ENCODE results near the gene OGFR. TPM values are rescaled to one million over a fixed set of nuclear protein-coding genes. Genes with fewer than 3 reads are reported as not detected.
A peak's percentile ranks its signal among the peaks of the same experiment; 100 is the strongest.

OGFR gene
- total RNA-seq, 8 experiments from 2014 or later: 18.2 to 44.0 (median 27.2) TPM

GRCh38 chr20:62764156-62764935 lies 40.3 kb upstream of the OGFR start:
- Histone ChIP-seq H3K4me3 (no peak overlapping the region), H3K4me1 (replicated peaks in 1 of 2) (peaks cover 40 to 59% of the 10 kb centered on the region in 2 donors), H3K27ac (no peak overlapping the region)
- in situ Hi-C loops (cut with MboI; ENCODE audit: low pct_unique_long_range_greater_than_20kb in 2 of 9, low sequenced_read_pairs in 9 of 9, unreplicated experiment in 9 of 9): no loop called here
- WGBS, 10 experiments: 80 to 100% methylated on average over 2 to 3 of the region's 26 CpGs; no CpG with 5 or more reads in 8 of the 10 experiments
- ATAC-seq (replicated peaks in 6 of 8): no peak

GRCh38 chr20:62765021-62765420 lies 39.6 kb upstream of the OGFR start:
- H3K4me1 ChIP-seq (replicated peaks in 1 of 2): peaks cover 39 to 60% of the 10 kb centered on the region in 2 donors
- peak in 1 of 8 experiments; percentile 34 for ATAC-seq (replicated peaks in 6 of 8)
- no peak overlapping the region for H3K27ac ChIP-seq
- no peak overlapping the region for H3K4me3 ChIP-seq
- 8 to 100% (median 89%) methylated on average over 1 to 2 of the region's 6 CpGs; no CpG with 5 or more reads in 6 of the 10 experiments for WGBS, 10 experiments
- in situ Hi-C loops (cut with MboI; ENCODE audit: low pct_unique_long_range_greater_than_20kb in 2 of 9, low sequenced_read_pairs in 9 of 9, unreplicated experiment in 9 of 9): no loop called here

GRCh38 chr20:62765432-62766070 lies 39.1 kb upstream of the OGFR start:
- Histone ChIP-seq H3K27ac (no peak overlapping the region), H3K4me3 (no peak overlapping the region), H3K4me1 (replicated peaks in 1 of 2) (peaks cover 33 to 58% of the 10 kb centered on the region in 2 donors)
- WGBS, 10 experiments: 10 to 93% (median 68%) methylated on average over 2 to 6 of the region's 15 CpGs; no CpG with 5 or more reads in 5 of the 10 experiments
- ATAC-seq (replicated peaks in 6 of 8): no peak
- in situ Hi-C loops (cut with MboI; ENCODE audit: low pct_unique_long_range_greater_than_20kb in 2 of 9, low sequenced_read_pairs in 9 of 9, unreplicated experiment in 9 of 9): no loop called here

- ATAC-seq (replicated peaks in 6 of 8): no peak
- no peak overlapping the region for H3K27ac ChIP-seq
- WGBS, 10 experiments: 0 to 100% (median 90%) methylated on average over 1 to 3 of the region's 10 CpGs; no CpG with 5 or more reads in 7 of the 10 experiments
- no peak overlapping the region for H3K4me3 ChIP-seq
- in situ Hi-C loops (cut with MboI; ENCODE audit: low pct_unique_long_range_greater_than_20kb in 2 of 9, low sequenced_read_pairs in 9 of 9, unreplicated experiment in 9 of 9): no loop called here
- peaks cover 28 to 53% of the 10 kb centered on the region in 2 donors for H3K4me1 ChIP-seq (replicated peaks in 1 of 2)
These were observed 38.6 kb upstream of the OGFR start for GRCh38 chr20:62766071-62766450.

- ATAC-seq (replicated peaks in 6 of 8): no peak
- no peak overlapping the region for H3K4me3 ChIP-seq
- 84 to 100% (median 95%) methylated on average over 3 to 9 of the region's 16 CpGs; no CpG with 5 or more reads in 4 of the 10 experiments for WGBS, 10 experiments
- peaks cover 23 to 47% of the 10 kb centered on the region in 2 donors for H3K4me1 ChIP-seq (replicated peaks in 1 of 2)
- in situ Hi-C loops (cut with MboI; ENCODE audit: low pct_unique_long_range_greater_than_20kb in 2 of 9, low sequenced_read_pairs in 9 of 9, unreplicated experiment in 9 of 9): no loop called here
- no peak overlapping the region for H3K27ac ChIP-seq
These were observed 37.9 kb upstream of the OGFR start for GRCh38 chr20:62766716-62767115.

GRCh38 chr20:62768234-62768546 lies 36.4 kb upstream of the OGFR start:
- peak in 2 of 8 experiments; percentile 1 to 2 for ATAC-seq (replicated peaks in 6 of 8)
- in situ Hi-C loops (cut with MboI; ENCODE audit: low pct_unique_long_range_greater_than_20kb in 2 of 9, low sequenced_read_pairs in 9 of 9, unreplicated experiment in 9 of 9): no loop called here
- Histone ChIP-seq H3K4me1 (replicated peaks in 1 of 2) (peaks cover 37 to 58% of the 10 kb centered on the region in 2 donors), H3K27ac (peak overlapping the region; percentile 48 to 53), H3K4me3 (no peak overlapping the region)
- WGBS, 10 experiments: 43 to 100% (median 100%) methylated on average over 1 to 4 of the region's 8 CpGs; no CpG with 5 or more reads in 5 of the 10 experiments

- in situ Hi-C loops (cut with MboI; ENCODE audit: low pct_unique_long_range_greater_than_20kb in 2 of 9, low sequenced_read_pairs in 9 of 9, unreplicated experiment in 9 of 9): no loop called here
- H3K4me3 ChIP-seq: no peak overlapping the region
- peaks cover 42 to 63% of the 10 kb centered on the region in 2 donors for H3K4me1 ChIP-seq (replicated peaks in 1 of 2)
- ATAC-seq (replicated peaks in 6 of 8): peak in 6 of 8 experiments; percentile 46 to 78 (median 60)
- 8 to 47% (median 44%) methylated on average over 3 to 15 of the region's 21 CpGs; no CpG with 5 or more reads in 4 of the 10 experiments for WGBS, 10 experiments
- H3K27ac ChIP-seq: peak overlapping the region; percentile 48 to 53
These were observed 35.9 kb upstream of the OGFR start for GRCh38 chr20:62768551-62769287.

GRCh38 chr20:62769346-62770071 lies 35.1 kb upstream of the OGFR start:
- ATAC-seq (replicated peaks in 6 of 8): no peak
- no peak overlapping the region for H3K27ac ChIP-seq
- in situ Hi-C loops (cut with MboI; ENCODE audit: low pct_unique_long_range_greater_than_20kb in 2 of 9, low sequenced_read_pairs in 9 of 9, unreplicated experiment in 9 of 9): no loop called here
- H3K4me3 ChIP-seq: no peak overlapping the region
- H3K4me1 ChIP-seq (replicated peaks in 1 of 2): peaks cover 50 to 70% of the 10 kb centered on the region in 2 donors
- WGBS, 10 experiments: 58 to 90% methylated on average over 2 to 3 of the region's 16 CpGs; no CpG with 5 or more reads in 8 of the 10 experiments

- peaks cover 56 to 70% of the 10 kb centered on the region in 2 donors for H3K4me1 ChIP-seq (replicated peaks in 1 of 2)
- WGBS, 10 experiments: 90 to 100% (median 91%) methylated on average over 3 to 5 of the region's 20 CpGs; no CpG with 5 or more reads in 5 of the 10 experiments
- no peak for ATAC-seq (replicated peaks in 6 of 8)
- no peak overlapping the region for H3K27ac ChIP-seq
- in situ Hi-C loops (cut with MboI; ENCODE audit: low pct_unique_long_range_greater_than_20kb in 2 of 9, low sequenced_read_pairs in 9 of 9, unreplicated experiment in 9 of 9): no loop called here
- no peak overlapping the region for H3K4me3 ChIP-seq
These were observed 34.3 kb upstream of the OGFR start for GRCh38 chr20:62770111-62770910.

GRCh38 chr20:62770916-62771315 lies 33.7 kb upstream of the OGFR start:
- in situ Hi-C loops (cut with MboI; ENCODE audit: low pct_unique_long_range_greater_than_20kb in 2 of 9, low sequenced_read_pairs in 9 of 9, unreplicated experiment in 9 of 9): no loop called here
- H3K4me1 ChIP-seq (replicated peaks in 1 of 2): peaks cover 58 to 74% of the 10 kb centered on the region in 2 donors
- H3K4me3 ChIP-seq: no peak overlapping the region
- no peak overlapping the region for H3K27ac ChIP-seq
- 73 to 90% methylated on average over 2 to 8 of the region's 14 CpGs; no CpG with 5 or more reads in 8 of the 10 experiments for WGBS, 10 experiments
- ATAC-seq (replicated peaks in 6 of 8): no peak

- Histone ChIP-seq H3K4me3 (no peak overlapping the region), H3K27ac (no peak overlapping the region), H3K4me1 (replicated peaks in 1 of 2) (peaks cover 58 to 76% of the 10 kb centered on the region in 2 donors)
- in situ Hi-C loops (cut with MboI; ENCODE audit: low pct_unique_long_range_greater_than_20kb in 2 of 9, low sequenced_read_pairs in 9 of 9, unreplicated experiment in 9 of 9): no loop called here
- no peak for ATAC-seq (replicated peaks in 6 of 8)
- whole genome bisulfite sequencing, 10 experiments: 71 to 100% (median 92%) methylated on average over 3 to 10 of the region's 25 CpGs; no CpG with 5 or more reads in 4 of the 10 experiments
These were observed 33.1 kb upstream of the OGFR start for GRCh38 chr20:62771396-62772102.

Measured in motor neuron (in vitro differentiated cells).